ENCODE measurements around the gene SLC10A7.

GRCh38 chr4:146407257-146407656 is 114.5 kb downstream of the SLC10A7 start:
- TF ChIP-seq SNAI2 (CRISPR knock-in tag; IDR thresholded peaks at IDR 0.05) (no peak), BACH2 (CRISPR knock-in tag; IDR thresholded peaks at IDR 0.05; ENCODE audit: borderline replicate concordance) (no peak), PATZ1 (CRISPR knock-in tag; IDR thresholded peaks at IDR 0.05; ENCODE audit: borderline replicate concordance) (no peak), ZFP30 (CRISPR knock-in tag; IDR thresholded peaks at IDR 0.05) (no peak), CREB5 (CRISPR knock-in tag; IDR thresholded peaks at IDR 0.05; ENCODE audit: low read depth) (no peak), TCF4 (CRISPR knock-in tag; IDR thresholded peaks at IDR 0.05; ENCODE audit: borderline replicate concordance) (no peak), ZNF8 (CRISPR knock-in tag; IDR thresholded peaks at IDR 0.05) (no peak), CSDC2 (CRISPR knock-in tag; IDR thresholded peaks at IDR 0.05) (no peak)
- TF ChIP-seq, protein P1, sequence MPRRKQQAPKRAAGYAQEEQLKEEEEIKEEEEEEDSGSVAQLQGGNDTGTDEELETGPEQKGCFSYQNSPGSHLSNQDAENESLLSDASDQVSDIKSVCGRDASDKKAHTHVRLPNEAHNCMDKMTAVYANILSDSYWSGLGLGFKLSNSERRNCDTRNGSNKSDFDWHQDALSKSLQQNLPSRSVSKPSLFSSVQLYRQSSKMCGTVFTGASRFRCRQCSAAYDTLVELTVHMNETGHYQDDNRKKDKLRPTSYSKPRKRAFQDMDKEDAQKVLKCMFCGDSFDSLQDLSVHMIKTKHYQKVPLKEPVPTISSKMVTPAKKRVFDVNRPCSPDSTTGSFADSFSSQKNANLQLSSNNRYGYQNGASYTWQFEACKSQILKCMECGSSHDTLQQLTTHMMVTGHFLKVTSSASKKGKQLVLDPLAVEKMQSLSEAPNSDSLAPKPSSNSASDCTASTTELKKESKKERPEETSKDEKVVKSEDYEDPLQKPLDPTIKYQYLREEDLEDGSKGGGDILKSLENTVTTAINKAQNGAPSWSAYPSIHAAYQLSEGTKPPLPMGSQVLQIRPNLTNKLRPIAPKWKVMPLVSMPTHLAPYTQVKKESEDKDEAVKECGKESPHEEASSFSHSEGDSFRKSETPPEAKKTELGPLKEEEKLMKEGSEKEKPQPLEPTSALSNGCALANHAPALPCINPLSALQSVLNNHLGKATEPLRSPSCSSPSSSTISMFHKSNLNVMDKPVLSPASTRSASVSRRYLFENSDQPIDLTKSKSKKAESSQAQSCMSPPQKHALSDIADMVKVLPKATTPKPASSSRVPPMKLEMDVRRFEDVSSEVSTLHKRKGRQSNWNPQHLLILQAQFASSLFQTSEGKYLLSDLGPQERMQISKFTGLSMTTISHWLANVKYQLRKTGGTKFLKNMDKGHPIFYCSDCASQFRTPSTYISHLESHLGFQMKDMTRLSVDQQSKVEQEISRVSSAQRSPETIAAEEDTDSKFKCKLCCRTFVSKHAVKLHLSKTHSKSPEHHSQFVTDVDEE (CRISPR knock-in tag; IDR thresholded peaks at IDR 0.05) = no peak
